ENCODE measurements around the gene SH3BP1.

Gene SH3BP1

GRCh38 chr22:37658133-37659065, 18.9 kb downstream of the SH3BP1 start, which contains the start of gene PDXP:
PDXP (plus strand) TSS chr22:37658723; CDS start chr22:37658783, 60 bp downstream.
- DNase-seq (ENCODE audit: low read depth, low spot score) = peak; percentile 100

DNA sequence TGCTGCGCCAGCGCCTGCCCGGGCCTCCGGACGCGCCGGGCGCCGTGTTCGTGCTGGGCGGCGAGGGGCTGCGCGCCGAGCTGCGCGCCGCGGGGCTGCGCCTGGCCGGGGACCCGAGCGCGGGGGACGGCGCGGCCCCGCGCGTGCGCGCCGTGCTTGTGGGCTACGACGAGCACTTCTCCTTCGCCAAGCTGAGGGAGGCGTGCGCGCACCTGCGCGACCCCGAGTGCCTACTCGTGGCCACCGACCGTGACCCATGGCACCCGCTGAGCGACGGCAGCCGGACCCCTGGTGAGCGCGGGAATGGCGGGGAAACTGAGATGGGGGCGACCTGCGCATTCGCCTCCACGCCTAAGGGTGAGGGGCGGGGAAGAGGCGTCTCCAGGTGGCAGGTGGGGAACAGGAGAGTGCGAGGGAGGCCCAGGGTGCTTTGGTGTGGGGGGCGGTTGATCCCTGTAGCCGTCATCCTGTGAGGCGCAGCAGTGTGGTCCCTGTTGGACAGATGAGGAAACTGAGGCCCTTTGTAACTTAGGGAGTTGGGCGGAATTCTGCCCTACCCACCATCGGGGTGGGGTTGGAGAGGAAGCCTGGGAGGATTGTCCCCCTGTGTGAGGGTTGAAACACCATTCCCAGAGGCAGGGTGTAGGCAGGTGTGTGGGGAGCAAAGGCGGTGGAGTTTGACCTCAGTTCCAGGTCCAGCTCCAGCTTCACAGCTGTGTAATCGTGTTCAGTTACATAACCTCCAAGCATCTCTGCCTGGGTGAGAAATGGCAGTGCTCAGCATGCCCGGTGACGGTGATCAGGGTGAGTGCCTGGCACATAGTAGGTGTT, 19.8 kb downstream of the SH3BP1 start:
- no peak for DNase-seq (ENCODE audit: low read depth, low spot score)

- no peak for DNase-seq (ENCODE audit: low read depth, low spot score)
Observed at GRCh38 chr22:37659897-37660708, 20.6 kb downstream of the SH3BP1 start.

DNA sequence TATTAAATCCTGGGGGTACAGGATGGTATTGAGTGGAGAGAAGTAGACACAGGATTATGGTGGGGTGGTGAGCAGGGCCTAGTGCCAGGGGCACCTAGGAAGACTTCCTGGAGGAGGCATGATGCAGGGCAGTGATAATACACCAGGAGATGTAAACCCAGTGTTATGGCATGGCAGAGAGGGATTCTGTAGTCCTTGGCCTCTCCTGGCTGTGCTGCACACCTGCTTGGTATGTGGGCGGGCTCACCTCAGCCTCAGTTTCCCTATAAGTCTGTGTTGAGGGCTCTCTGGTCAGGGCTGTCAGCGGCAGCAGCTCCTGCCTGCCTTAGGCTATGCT, 21.2 kb downstream of the SH3BP1 start:
- no peak for DNase-seq (ENCODE audit: low read depth, low spot score)

GRCh38 chr22:37661160-37661924, 21.9 kb downstream of the SH3BP1 start:
- DNase-seq (ENCODE audit: low read depth, low spot score) = no peak

DNA sequence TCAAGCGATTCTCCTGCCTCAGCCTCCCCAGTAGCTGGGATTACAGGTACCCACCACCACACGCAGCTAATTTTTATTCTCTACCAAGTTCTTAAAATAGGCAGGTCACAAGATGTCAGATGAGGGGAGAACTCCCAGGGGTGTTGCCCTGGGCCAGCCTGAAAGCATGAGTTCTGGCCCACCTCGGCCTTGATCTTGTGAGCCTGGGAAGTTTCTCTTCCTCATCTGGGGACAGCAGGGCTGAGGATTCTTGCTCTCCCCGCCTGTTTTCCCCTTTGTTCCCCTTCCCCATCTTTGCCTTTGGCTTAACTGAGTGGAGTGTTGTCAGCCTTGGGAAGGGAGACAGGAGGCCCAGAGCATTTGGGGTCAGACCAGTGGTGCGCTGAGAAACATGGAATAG, 22.6 kb downstream of the SH3BP1 start:
- no peak for DNase-seq (ENCODE audit: low read depth, low spot score)

DNA sequence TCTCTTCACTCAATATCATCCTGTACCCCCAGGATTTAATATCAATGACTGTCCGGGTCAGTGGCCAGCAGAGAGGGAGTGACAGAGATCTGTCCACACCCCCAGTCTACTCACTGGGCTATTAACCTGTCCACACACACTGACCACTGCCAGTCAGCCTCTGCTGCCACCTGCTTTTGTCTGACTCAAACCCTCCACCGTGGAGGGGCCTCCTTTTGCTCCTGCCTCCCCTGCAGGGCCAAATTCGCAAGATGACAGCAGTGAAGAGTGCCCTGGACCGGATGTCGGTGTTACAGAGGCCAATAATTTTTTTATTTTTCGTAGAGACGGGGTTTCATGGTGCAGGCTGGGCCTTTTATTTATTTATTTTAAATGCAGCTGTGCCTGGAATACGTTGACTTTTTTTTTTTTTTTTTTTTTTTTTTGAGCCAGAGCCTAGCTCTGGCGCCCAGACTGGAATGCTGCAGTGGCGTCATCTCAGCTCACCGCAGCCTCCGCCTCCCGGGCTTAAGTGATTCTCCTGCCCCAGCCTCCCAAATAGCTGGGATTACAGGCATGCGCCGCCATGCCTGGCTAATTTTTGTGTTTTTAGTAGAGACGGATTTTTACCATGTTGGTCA, 24.2 kb downstream of the SH3BP1 start:
- DNase-seq (ENCODE audit: low read depth, low spot score) = no peak

DNA sequence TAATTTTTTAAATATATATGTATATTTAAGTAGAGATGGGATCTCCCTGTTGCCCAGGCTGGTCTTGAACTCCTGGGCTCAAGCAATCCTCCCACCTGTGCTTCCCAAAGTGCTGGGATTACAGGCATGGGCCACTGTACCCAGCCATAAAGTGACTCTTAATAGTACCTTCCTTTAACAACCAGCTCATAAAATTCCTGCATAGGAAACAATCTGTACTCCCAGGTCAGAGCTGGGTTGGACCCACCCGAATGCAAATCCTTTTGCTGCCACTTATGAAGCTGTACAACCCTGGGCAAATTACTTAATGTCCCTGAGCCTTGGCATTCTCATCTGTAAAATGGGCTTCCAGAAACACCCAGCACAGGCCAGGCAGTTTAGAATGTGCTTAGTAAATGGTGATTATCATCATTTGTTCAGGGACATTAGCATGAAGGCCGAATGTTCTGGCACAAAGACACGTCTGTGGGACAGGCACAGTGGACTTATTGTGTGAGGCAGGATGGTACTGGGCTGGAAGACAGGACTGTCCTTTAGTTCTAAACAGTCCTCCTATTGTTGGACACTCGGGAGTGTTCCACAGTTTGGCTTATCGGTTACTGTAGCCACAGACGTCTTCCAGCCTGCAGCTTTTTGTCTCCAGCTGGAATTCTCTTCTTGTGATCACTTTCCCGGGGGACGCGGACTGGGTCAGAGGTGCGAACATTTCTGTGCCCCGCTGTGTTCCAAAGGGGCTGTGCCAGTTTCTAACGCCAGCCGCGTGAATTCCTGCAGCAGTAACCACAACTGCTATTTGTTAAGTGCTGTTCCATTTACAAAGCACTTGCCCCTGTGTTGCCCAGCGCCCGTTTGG, 25.0 kb downstream of the SH3BP1 start:
- no peak for DNase-seq (ENCODE audit: low read depth, low spot score)

- DNase-seq (ENCODE audit: low read depth, low spot score) = no peak
Observed at GRCh38 chr22:37665487-37665886, 26.0 kb downstream of the SH3BP1 start.

DNA sequence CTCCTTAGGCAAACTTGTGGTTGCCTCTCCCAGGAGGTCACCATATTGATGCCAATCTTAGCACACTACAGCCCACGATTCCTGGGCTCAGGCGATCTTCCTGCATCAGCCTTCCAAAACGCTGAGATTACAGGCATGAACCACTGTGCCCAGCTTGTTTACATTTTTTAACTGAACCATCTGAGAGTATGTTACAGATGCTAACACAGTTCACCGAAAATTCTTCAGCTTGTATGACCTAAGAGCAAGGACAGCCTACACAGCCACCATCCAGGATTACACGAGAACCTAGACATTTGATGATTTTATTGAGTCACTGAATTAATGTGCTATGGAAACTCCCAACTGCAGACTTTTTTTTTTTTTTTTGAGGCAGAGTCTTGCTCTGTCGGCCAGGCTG, 30.1 kb downstream of the SH3BP1 start:
- no peak for DNase-seq (ENCODE audit: low read depth, low spot score)

- no peak for DNase-seq (ENCODE audit: low read depth, low spot score)
Observed at GRCh38 chr22:37672206-37672919, 32.9 kb downstream of the SH3BP1 start.

DNA sequence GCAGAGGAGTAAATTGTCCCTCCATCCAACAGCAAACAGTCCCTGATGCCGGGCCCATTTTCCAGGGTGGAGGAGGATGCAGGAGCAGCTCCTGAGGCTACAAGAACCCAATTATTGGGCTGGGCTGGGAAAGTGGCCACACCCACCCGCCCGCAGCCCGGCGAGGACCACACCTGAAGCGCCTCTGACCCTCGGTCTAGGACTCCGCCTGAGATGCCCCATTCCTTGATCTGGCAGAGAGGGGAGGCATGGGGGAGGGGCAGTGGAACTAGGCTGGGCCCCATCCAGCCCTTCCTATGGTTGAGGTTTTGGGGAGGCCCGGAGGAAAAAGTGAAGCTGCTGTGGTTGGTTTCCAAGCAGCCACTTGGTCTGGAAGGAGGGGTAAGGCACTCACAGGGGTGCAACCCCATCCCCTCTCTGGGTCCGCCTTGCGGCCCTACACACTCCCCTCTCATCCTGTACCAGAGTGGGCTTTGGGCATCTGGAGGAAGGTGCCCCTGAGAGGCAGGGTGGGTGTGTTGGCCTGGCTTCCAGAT, 33.5 kb downstream of the SH3BP1 start:
- DNase-seq (ENCODE audit: low read depth, low spot score) = no peak

- no peak for DNase-seq (ENCODE audit: low read depth, low spot score)
Observed at GRCh38 chr22:37674248-37674647, 34.8 kb downstream of the SH3BP1 start.

DNA sequence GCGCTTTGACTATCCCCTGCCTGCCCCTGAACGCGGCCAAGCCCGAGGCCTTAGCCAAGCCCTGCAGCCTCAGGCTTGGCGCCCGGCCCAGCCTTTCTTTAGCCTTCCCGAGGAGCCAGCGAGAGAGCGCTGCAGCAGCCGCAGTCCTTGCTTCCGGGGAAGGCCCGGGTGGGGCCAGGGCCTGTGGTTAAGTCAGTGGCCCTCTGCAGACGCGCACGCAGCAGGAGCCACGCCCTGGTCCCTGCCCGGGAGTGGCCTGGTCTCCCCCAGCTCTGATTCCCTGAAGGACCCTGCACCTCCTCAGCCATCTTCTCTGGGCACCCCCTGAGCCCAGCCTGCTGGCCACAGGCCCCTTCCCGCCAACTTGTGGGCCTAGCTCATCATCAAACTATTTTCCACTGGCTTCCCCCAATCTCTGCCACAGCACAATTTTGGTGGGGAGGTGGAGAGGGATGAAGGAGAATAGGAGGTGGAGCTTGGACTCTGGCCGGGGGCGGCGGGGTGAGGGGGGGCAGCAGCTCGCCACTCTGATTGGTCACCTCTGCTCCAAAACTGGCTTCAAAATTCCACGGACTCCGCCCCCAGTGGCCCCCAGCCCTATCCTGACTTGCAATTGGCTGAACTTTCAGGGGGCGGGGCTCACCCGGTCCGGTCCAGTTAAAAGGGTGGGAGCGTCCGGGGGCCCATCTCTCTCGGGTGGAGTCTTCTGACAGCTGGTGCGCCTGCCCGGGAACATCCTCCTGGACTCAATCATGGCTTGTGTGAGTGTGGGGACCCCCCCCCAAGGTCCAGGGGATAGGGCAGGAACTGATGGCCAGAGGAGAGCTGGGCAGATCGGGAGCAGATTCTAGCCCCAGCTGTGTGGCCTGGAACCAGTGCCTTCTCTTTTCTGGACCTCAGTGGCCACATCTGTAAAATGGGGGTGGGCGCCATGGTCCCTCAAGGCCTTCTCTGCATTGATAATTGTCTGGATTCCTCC, 35.8 kb downstream of the SH3BP1 start, which contains the start of gene LGALS1:
LGALS1 (plus strand) TSS at position 686 of the 979 bp plus-strand sequence; CDS start at position 753, 67 bp downstream.
- peak; percentile 91 for DNase-seq (ENCODE audit: low read depth, low spot score)

DNA sequence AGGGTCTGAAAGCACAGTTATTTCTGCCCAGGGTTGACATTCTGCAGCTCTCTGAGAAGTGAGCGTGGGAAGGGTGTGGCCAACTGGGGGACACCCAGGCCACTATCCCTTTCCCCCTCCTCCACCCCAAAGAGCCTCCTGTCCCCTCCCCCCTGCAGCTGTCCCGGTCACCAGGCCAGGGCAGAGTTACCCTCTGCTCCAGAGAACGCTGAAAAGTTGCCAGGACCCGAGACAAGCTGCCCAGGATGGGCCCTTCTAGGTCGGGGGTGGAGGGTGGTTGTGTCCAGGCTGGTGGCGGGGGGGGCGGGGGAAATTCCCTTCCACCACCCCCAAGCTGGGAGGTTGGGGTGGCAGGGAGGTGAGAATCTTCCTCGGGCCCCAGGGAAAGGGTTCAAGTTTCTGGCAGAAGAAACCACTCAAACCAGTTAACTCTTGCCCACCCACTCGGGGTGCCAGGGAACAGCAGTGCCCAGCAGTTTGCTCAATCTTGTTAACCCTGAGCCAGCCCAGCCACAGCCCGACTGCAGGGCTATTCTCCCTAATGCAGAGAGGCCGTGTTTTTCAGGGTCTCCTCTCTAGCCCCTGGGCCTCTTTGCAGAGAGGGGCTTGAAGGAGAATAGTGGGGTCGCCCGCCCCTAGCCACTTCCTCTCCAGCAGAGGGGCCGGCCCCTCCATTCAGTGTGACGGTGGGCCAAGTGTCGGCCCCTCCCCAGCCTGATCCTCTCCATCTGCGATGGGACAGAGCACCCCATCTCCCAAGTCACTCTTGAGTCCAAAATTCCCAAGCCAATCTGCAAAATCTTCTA, 36.7 kb downstream of the SH3BP1 start:
- no peak for DNase-seq (ENCODE audit: low read depth, low spot score)

GRCh38 chr22:37676736-37677492, 37.4 kb downstream of the SH3BP1 start:
- DNase-seq (ENCODE audit: low read depth, low spot score) = peak; percentile 92
